Measurements from ENCODE around the gene ZNF879. TPM values are rescaled to one million over a fixed set of nuclear protein-coding genes. Genes with fewer than 3 reads are reported as not detected.

ZNF879 gene
- total RNA-seq, 2 experiments from 2014 or later, result 4.1 to 4.7 TPM

Other genes with a start within 250 kb of the ZNF879 start
- gene ZNF354B, start 163.9 kb upstream of the ZNF879 start, total RNA-seq, result 10 to 100 TPM; 12.4 to 13.7 TPM
- under 1 TPM; 0.21 to 0.26 TPM for gene ZFP2, start 127.9 kb upstream of the ZNF879 start, total RNA-seq
- not detected for gene ZNF454, start 82.6 kb upstream of the ZNF879 start, total RNA-seq
- not detected for gene GRM6, start 28.5 kb upstream of the ZNF879 start, total RNA-seq
- gene ZNF354C, start 36.6 kb downstream of the ZNF879 start, total RNA-seq, result 1 to 10 TPM; 6.8 to 7.5 TPM